Adipocyte (in vitro differentiated cells): ENCODE results near the gene MCC.
A peak's percentile ranks its signal among the peaks of the same experiment; 100 is the strongest.

ENCODE experiments used
- DNase-seq: peaks from one replicate; pipeline ENCODE4 v3.0.0-alpha.2; 2015; ENCODE audit warnings: low read depth
- H3K27me3 ChIP-seq: replicated peaks from 2 replicates; pipeline ENCODE4 v1.7.0; 2013; ENCODE audit warnings: mild to moderate bottlenecking, low read length, moderate library complexity; ENCODE audit not compliant: control insufficient read depth, insufficient read depth
- H3K36me3 ChIP-seq: 2 replicates; pipeline ENCODE4 v1.7.0; 2013; ENCODE audit warnings: low read length, mild to moderate bottlenecking, moderate library complexity; ENCODE audit not compliant: control insufficient read depth, insufficient read depth, severe bottlenecking
- H3K4me1 ChIP-seq: 2 replicates; pipeline ENCODE4 v1.7.0; 2013; ENCODE audit warnings: mild to moderate bottlenecking, low read length, moderate library complexity; ENCODE audit not compliant: control insufficient read depth, insufficient read depth
- H3K4me3 ChIP-seq: 2 replicates; pipeline ENCODE4 v1.7.0; 2013; ENCODE audit warnings: mild to moderate bottlenecking, low read length, moderate library complexity
- H3K9ac ChIP-seq: 2 replicates; pipeline ENCODE4 v1.7.0; 2013; ENCODE audit warnings: mild to moderate bottlenecking, low read length, moderate library complexity
- H3K9me3 ChIP-seq: 2 replicates; pipeline ENCODE4 v1.7.0; 2013; ENCODE audit warnings: mild to moderate bottlenecking, low read length, moderate library complexity; ENCODE audit not compliant: control insufficient read depth

The MCC gene

DNA sequence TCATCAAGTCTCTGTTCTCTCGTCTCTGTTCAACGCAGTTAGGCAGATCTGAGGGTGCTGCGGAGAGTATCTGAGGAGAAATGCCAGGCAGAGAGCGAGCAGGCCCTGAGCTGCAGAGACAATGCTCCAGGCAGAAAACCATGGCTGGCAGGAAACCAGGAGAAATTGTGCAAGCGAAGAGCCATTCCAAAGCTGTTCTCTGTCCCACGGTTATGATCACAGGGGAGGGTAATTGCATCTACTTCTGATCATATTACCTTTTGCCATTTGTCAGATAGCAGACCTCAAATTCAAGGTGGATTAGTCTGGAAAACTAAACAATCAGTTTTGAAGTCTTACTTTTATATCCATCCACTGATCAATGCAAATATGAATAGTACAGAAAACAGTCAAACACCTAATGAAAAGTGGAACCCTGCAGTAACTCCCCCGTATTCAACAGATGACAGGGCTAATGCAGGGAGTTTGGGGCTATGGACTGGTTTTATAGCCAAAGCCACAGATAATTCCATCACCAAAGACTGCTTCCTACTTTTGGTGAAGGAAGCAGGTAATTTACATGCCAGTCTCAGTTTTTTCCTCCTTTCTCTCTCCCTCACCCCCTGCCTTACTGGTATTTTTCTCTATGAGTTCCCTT, 283.6 kb downstream of the MCC start:
- no peaks in the 10 kb centered on the region for H3K36me3 ChIP-seq
- H3K9me3 ChIP-seq: no peaks in the 10 kb centered on the region
- peaks cover 35% of the 10 kb centered on the region for H3K4me1 ChIP-seq
- DNase-seq: peak; percentile 70
- H3K4me3 ChIP-seq: no peak overlapping the region
- peak overlapping the region; percentile 19 for H3K9ac ChIP-seq
- no peaks in the 10 kb centered on the region for H3K27me3 ChIP-seq

DNA sequence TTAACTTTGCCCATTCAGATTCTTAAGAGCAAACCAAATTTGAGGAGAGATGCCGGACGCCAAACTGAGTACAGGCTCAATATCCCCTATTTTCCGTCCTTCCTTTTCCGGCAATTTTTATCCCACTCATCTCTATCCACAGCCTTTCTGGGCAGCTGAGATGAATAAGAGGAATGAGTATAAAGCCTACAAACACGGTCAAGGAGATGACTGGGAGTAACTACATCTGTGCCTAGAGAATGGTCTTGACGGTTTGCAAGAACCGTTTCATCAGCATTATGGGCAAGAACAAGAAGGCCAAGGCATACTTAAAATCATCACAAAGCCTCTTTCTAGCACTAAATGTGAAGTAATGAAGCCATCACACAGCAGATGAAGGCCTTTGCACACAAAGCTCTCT, 284.3 kb downstream of the MCC start:
- DNase-seq: no peak
- Histone ChIP-seq H3K27me3 (no peaks in the 10 kb centered on the region), H3K4me3 (no peak overlapping the region), H3K9me3 (no peaks in the 10 kb centered on the region), H3K36me3 (no peaks in the 10 kb centered on the region), H3K4me1 (peaks cover 42% of the 10 kb centered on the region), H3K9ac (peak overlapping the region; percentile 19)

DNA sequence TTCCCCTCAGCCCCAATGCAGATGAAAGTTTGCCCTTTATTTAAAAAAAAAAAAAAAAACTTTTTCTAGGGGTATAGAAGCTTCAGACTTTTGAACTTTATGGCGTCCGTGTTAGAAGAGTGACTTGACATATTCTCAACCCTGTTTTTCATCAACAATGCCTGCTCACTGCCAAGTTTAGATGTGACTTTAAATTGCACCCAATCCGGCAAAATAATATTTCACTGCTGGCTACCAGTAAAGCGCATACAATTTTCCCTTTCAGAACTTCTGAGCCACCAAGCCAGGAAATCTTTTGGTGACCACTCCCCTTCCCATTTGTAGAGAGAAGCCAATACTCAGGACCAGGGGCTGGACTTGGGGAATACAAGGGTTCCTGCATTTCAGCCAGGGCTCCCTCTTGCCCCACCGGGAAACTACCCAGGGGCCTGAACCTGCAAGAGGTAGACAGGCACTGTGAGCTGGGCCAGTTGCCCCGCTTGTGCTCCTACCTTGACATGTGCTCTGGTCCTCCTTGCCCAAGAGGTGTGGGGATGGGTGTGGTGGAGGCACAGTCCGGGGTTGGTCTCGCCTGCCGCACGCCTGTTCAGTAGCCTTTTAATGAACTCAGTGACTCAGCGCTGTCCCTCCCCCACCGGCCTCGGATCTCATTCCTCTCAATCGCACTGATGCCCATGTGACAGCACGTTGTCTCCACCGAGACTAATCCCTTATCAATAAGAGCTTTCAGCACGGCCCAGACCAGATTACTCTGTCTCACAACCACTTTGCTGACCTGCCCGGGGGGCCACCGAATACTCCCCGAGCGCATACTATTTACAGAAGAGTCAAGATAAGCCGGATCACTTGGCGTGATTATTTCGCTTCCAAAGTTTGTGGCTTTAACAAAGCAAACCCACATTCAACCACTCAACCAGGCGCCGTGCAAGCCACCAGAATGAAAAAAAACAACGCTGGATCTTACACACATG, 285.2 kb downstream of the MCC start:
- Histone ChIP-seq H3K9ac (no peak overlapping the region), H3K4me3 (no peak overlapping the region), H3K9me3 (no peaks in the 10 kb centered on the region), H3K4me1 (peaks cover 42% of the 10 kb centered on the region), H3K36me3 (no peaks in the 10 kb centered on the region), H3K27me3 (no peaks in the 10 kb centered on the region)
- DNase-seq: no peak

DNA sequence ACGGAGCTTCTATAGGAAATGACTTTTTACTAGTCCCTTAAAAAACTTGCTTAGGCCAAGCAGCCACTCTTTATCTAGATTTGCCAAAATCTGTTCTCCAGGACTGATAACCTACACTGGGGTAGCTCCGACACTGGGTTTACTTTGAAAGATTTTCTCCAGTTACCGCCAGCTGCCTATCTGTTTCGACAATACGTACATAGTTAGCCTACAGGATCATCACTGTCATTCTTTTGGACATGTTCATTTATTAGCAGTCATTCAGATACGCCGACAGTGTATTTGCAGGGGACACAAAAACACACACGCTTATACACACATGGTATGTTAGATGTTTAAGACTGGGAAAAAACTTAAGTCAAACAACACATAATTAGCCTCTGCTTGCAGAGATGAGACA, 286.0 kb downstream of the MCC start:
- Histone ChIP-seq H3K4me1 (peaks cover 42% of the 10 kb centered on the region), H3K4me3 (no peak overlapping the region), H3K36me3 (no peaks in the 10 kb centered on the region), H3K27me3 (no peaks in the 10 kb centered on the region), H3K9me3 (no peaks in the 10 kb centered on the region), H3K9ac (no peak overlapping the region)
- no peak for DNase-seq

DNA sequence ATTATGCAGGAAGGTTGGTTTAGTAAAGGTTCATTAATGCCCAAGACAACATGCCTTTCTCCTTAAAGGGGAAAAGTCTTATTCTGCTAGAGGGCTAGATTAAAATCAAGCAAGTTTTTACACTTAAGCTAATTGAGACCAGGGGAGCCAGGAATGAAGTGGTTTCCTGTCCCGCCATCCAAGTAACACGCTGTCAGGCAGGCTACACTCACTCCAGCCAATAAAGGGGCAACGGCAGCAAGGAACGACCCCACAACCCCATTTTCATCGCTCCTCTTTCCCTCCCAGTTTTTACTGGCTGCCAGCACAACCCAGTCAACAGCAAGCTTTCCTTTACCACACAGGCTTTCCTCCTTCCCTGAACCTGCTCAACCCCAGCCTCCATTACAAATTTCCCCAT, 286.5 kb downstream of the MCC start:
- Histone ChIP-seq H3K9ac (no peak overlapping the region), H3K4me3 (no peak overlapping the region), H3K9me3 (no peaks in the 10 kb centered on the region), H3K36me3 (no peaks in the 10 kb centered on the region), H3K4me1 (peaks cover 42% of the 10 kb centered on the region), H3K27me3 (no peaks in the 10 kb centered on the region)
- DNase-seq: no peak

DNA sequence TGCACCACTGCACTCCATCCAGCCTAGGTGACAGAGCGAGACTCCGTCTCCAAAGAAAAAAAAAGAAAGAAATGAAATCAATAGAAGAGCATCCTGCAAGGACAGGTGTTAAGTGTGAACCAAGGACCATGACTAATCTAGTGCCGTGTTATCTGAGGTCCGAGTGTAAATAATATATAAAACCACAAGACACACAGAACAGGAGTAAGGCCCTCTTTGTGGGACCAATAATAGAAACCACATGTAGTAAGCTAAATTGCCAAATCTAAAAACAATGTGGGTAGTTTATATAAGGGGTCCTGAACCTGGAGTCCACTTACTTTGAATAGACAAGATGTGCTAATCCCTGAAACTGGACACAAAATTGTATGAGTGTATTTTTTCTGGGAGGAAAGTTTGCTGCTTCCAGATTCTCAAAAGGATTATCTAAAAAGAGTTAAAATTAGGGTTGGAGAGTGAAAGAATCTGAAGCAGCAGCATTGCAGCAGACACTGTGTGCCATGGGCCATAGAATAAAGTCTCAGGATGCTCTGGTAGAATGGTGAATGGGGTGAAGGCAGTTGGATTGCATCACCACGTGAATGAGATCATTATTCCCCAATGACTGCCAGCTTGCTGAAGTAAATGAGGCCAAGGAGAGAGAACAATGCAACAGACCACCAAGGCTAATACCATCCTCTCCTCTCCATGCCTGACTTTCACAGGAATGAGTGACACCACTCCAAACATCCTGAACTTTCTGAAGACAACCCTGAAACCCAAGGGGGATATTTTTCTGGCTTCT, 288.9 kb downstream of the MCC start:
- peak; percentile 86 for DNase-seq
- Histone ChIP-seq H3K4me3 (no peak overlapping the region), H3K9ac (no peak overlapping the region), H3K4me1 (peaks cover 30% of the 10 kb centered on the region), H3K27me3 (no peaks in the 10 kb centered on the region), H3K36me3 (no peaks in the 10 kb centered on the region), H3K9me3 (no peaks in the 10 kb centered on the region)

DNA sequence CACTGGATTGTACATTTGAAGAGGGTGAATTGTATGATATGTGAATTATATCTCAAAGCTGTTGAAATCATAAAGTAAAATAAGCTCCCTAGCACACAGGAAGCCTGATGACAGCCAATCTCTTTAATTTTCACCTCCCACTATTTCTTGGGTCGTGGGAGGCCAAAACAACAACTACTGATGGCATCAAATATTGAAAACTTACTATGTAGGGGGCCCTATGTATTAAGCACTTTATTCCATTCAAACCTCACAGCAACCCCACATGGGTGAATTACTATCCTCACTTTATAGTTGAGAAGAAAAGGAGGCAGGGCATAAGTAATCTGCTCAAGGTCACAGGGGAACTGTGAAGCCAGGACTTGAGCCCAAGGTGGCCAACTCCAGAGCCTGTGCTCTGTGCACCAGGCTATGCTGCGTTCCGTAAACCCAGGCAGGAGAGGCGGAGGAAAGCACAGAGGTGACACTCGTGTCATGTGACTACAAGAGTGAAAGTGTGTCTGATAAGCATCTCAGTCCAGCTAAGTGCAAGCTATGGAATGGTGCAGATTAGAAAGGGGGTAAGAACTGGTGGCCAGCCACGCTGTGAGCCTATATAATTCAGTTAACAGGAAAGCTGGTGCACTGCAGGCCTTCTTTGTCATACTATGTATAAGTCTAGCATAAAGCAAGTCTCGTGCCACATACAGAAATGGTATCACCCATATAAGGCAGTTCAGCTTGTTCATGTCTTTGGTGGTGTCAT, 290.6 kb downstream of the MCC start:
- Histone ChIP-seq H3K9me3 (no peaks in the 10 kb centered on the region), H3K36me3 (no peaks in the 10 kb centered on the region), H3K9ac (no peak overlapping the region), H3K27me3 (no peaks in the 10 kb centered on the region), H3K4me3 (no peak overlapping the region), H3K4me1 (peaks cover 15% of the 10 kb centered on the region)
- no peak for DNase-seq

DNA sequence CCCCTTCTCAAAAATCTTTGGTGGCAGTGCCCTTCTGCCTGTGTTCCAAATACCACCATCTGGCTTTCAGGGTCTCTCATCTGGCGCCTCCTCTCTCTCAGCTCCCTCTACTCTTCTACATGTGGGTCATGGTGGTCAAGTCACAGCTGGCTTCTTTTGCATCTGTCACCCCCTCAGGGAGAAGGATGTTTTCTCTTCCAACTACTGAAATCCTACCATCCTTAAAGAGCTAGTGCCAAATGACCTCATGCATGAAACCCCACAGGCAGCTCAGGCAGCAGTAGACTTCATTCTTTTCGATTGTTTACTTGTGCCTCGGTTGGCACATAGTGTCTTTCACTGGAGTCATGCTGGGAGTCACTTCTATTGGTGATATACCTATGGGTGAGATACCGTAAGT, 292.5 kb downstream of the MCC start:
- peaks cover 9% of the 10 kb centered on the region for H3K4me1 ChIP-seq
- no peaks in the 10 kb centered on the region for H3K27me3 ChIP-seq
- DNase-seq: no peak
- no peaks in the 10 kb centered on the region for H3K9me3 ChIP-seq
- H3K4me3 ChIP-seq: no peak overlapping the region
- H3K36me3 ChIP-seq: no peaks in the 10 kb centered on the region
- no peak overlapping the region for H3K9ac ChIP-seq

DNA sequence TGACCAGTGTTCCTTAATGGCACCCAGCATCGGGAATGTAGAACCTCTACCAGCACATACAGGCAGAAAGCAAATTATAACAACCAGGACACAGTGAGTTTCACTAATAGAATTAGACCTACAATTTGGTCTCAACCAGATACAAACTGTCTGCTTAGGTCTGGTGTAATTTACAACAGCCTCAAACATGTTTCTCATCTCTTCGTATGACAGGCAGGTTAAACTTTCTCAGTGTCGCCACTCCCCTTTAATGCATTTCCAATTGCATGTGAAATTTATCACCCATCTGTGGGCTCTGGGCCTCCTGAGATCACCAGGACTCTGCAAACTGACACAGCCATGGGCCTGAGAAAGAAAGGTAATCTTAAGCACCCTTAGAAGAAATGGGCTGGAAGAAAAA, 293.0 kb downstream of the MCC start:
- Histone ChIP-seq H3K9me3 (no peaks in the 10 kb centered on the region), H3K27me3 (no peaks in the 10 kb centered on the region), H3K4me3 (no peak overlapping the region), H3K4me1 (peaks cover 9% of the 10 kb centered on the region), H3K36me3 (no peaks in the 10 kb centered on the region), H3K9ac (no peak overlapping the region)
- no peak for DNase-seq

DNA sequence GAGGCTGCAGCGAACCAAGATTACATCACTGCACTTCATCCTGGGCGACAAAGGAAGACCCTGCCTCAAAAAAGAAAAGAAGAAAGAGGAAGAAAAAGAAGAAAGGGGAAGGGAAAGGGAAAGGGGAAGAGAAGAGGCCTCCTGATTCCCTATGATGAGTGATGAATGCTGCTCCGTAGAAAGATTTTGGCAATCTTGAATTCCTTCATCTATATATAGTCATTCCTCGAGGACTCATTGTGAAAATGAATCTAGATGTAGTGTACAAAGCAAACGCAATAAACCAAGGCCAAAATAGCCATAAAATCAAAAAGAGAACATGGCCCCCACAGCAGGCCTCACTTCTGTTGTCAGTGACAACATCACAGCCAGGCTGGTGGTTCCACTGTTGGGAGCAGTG, 293.7 kb downstream of the MCC start:
- no peak for DNase-seq
- peaks cover 7% of the 10 kb centered on the region for H3K4me1 ChIP-seq
- no peaks in the 10 kb centered on the region for H3K36me3 ChIP-seq
- no peak overlapping the region for H3K4me3 ChIP-seq
- H3K9ac ChIP-seq: no peak overlapping the region
- H3K9me3 ChIP-seq: no peaks in the 10 kb centered on the region
- no peaks in the 10 kb centered on the region for H3K27me3 ChIP-seq
